Ishikawa (cell line): ENCODE results near the gene SCAMP1.

Experiments used
- CEBPB ChIP-seq: IDR thresholded peaks from 2 replicates; pipeline ENCODE4 v1.6.1; 2012
- EGR1 ChIP-seq: IDR thresholded peaks from 2 replicates; pipeline ENCODE4 v1.6.1; 2012
- EP300 ChIP-seq: IDR thresholded peaks from 2 replicates; pipeline ENCODE4 v1.6.1; 2012; ENCODE audit warnings: borderline replicate concordance
- NFIC ChIP-seq: IDR thresholded peaks from 2 replicates; pipeline ENCODE4 v1.6.1; 2012
- RAD21 ChIP-seq: IDR thresholded peaks from 2 replicates; pipeline ENCODE4 v1.6.1; 2012; ENCODE audit warnings: low read depth
- YY1 ChIP-seq: IDR thresholded peaks from 2 replicates; pipeline ENCODE4 v1.6.1; 2012; ENCODE audit warnings: low read depth
- TF ChIP-seq, protein P1 (sequence below): IDR thresholded peaks from 2 replicates; pipeline ENCODE4 v1.6.1; 2012; ENCODE audit warnings: low read depth, mild to moderate bottlenecking
- TF ChIP-seq, protein P2 (sequence below): IDR thresholded peaks from 2 replicates; pipeline ENCODE4 v1.6.1; 2012
- TF ChIP-seq, protein P3 (sequence below): IDR thresholded peaks from 2 replicates; pipeline ENCODE4 v1.6.1; 2012

DNA sequence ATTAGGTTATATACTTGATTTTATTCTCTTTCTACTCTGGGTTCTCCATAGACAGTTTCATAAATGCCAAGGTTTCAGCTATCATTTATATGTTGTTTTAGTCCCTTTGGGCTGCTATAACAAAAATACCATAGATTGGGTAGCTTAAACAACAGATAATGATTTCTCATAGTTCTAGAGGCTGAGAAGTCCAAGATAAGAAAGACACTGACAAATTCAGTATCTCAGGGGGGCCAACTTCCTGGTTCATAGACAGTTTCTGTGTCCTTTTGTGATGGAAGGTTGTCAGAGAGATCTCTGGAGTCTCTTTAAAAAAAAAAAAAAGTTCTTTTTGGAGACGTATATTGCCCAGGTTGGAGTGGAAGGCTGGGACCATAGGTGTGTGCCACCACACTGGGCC, 113.3 kb downstream of the SCAMP1 start:
- TF ChIP-seq NFIC (no peak), EGR1 (no peak), EP300 (no peak), RAD21 (no peak), YY1 (no peak), CEBPB (no peak)
- TF ChIP-seq, protein P1, sequence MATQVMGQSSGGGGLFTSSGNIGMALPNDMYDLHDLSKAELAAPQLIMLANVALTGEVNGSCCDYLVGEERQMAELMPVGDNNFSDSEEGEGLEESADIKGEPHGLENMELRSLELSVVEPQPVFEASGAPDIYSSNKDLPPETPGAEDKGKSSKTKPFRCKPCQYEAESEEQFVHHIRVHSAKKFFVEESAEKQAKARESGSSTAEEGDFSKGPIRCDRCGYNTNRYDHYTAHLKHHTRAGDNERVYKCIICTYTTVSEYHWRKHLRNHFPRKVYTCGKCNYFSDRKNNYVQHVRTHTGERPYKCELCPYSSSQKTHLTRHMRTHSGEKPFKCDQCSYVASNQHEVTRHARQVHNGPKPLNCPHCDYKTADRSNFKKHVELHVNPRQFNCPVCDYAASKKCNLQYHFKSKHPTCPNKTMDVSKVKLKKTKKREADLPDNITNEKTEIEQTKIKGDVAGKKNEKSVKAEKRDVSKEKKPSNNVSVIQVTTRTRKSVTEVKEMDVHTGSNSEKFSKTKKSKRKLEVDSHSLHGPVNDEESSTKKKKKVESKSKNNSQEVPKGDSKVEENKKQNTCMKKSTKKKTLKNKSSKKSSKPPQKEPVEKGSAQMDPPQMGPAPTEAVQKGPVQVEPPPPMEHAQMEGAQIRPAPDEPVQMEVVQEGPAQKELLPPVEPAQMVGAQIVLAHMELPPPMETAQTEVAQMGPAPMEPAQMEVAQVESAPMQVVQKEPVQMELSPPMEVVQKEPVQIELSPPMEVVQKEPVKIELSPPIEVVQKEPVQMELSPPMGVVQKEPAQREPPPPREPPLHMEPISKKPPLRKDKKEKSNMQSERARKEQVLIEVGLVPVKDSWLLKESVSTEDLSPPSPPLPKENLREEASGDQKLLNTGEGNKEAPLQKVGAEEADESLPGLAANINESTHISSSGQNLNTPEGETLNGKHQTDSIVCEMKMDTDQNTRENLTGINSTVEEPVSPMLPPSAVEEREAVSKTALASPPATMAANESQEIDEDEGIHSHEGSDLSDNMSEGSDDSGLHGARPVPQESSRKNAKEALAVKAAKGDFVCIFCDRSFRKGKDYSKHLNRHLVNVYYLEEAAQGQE: no peak
- TF ChIP-seq, protein P2, sequence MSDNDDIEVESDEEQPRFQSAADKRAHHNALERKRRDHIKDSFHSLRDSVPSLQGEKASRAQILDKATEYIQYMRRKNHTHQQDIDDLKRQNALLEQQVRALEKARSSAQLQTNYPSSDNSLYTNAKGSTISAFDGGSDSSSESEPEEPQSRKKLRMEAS: no peak
- TF ChIP-seq, protein P3, sequence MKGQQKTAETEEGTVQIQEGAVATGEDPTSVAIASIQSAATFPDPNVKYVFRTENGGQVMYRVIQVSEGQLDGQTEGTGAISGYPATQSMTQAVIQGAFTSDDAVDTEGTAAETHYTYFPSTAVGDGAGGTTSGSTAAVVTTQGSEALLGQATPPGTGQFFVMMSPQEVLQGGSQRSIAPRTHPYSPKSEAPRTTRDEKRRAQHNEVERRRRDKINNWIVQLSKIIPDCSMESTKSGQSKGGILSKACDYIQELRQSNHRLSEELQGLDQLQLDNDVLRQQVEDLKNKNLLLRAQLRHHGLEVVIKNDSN: no peak
